ENCODE data around the gene LMTK3. TPM values are rescaled to one million over a fixed set of nuclear protein-coding genes. Genes with fewer than 3 reads are reported as not detected.

Gene LMTK3
- polyA plus RNA-seq, 1 donor (not counting 4 experiments of a cell fraction or from before 2014, with no cell fraction given) = 0.51 TPM

DNA sequence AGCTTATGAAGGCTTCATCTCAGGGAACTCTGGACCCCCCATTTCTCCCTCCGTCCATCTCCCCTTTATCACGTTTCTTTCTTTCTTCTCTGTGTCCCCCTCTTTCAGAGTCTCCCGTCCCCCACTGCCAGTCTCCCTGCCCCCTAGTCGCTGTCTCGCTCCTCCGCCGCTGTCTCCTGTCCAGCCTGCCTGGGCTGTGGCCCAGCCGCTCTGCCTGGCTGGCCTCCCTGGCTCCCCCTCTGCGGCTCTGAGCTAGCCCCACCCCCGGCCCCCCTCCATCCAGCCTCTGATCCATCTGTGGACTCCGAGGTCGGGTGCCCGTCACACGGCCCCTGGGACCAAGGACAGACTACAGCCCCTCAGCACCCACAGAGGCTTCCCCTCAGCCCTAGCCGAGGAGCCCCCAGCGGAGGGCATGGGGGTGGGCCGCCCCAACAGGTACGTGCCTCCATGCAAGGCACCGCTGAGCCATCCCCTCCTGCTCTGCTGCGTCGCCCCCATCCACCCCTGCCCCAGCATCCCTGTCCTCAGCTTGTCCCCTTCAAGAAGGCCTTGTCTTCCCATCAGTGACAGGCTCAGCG is 57.4 kb downstream of the LMTK3 start:
- no peak for DNase-seq (ENCODE audit: low read depth, low spot score)
- Histone ChIP-seq H3K79me2 (ENCODE audit: control insufficient read depth, insufficient read depth, low read length) (peaks cover 23% of the 10 kb centered on the region), H3K36me3 (ENCODE audit: control insufficient read depth in 2 of 2, extremely low read depth in 1 of 2, insufficient read depth in 2 of 2, low read length in 2 of 2) (peaks cover 41 to 50% of the 10 kb centered on the region in 2 experiments), H3K4me2 (ENCODE audit: control insufficient read depth, extremely low read depth, insufficient read depth, low read depth, low read length) (no peak overlapping the region), H3K9me1 (ENCODE audit: control insufficient read depth, extremely low read depth, insufficient read depth, low read length) (no peaks in the 10 kb centered on the region), H2AFZ (ENCODE audit: control insufficient read depth, low read length) (no peak overlapping the region), H3K27ac (ENCODE audit: control insufficient read depth, insufficient read depth, low read length) (no peak overlapping the region), H3K4me1 (ENCODE audit: control insufficient read depth, extremely low read depth, insufficient read depth, low read length) (no peaks in the 10 kb centered on the region), H3K4me3 (ENCODE audit: control insufficient read depth in 2 of 3, extremely low read depth in 1 of 3, insufficient read depth in 2 of 3, low read depth in 1 of 3, low read length in 3 of 3) (no peak overlapping the region), H3K9me3 (ENCODE audit: control insufficient read depth, low read depth, low read length) (no peaks in the 10 kb centered on the region), H3K9ac (ENCODE audit: control insufficient read depth, extremely low read depth, insufficient read depth, low read length) (no peak overlapping the region), H4K20me1 (ENCODE audit: control insufficient read depth, extremely low read depth, insufficient read depth, low read length) (peaks cover 3% of the 10 kb centered on the region), H3K27me3 (ENCODE audit: control insufficient read depth, extremely low read depth, insufficient read depth, low read length) (no peaks in the 10 kb centered on the region)
- dilution Hi-C loops (cut with MboI; ENCODE audit: extremely low pct_ligation_motif_present, low sequenced_read_pairs) = no loop called here
- TF ChIP-seq EZH2 (IDR thresholded peaks at IDR 0.05; ENCODE audit: low read length) (no peak), CTCF (optimal IDR thresholded peaks at IDR 0.05 in 1 of 3, IDR thresholded peaks at IDR 0.05 in 1 of 3, conservative IDR thresholded peaks at IDR 0.05 in 1 of 3; ENCODE audit: extremely low read depth in 1 of 3, insufficient read depth in 2 of 3, low read length in 3 of 3) (no peak)
- no peak for FAIRE-seq

- H3K4me3 ChIP-seq (ENCODE audit: control insufficient read depth in 2 of 3, extremely low read depth in 1 of 3, insufficient read depth in 2 of 3, low read depth in 1 of 3, low read length in 3 of 3) = no peak overlapping the region
- H3K4me2 ChIP-seq (ENCODE audit: control insufficient read depth, extremely low read depth, insufficient read depth, low read depth, low read length) = no peak overlapping the region
- H3K9me3 ChIP-seq (ENCODE audit: control insufficient read depth, low read depth, low read length) = no peaks in the 10 kb centered on the region
- H4K20me1 ChIP-seq (ENCODE audit: control insufficient read depth, extremely low read depth, insufficient read depth, low read length) = peaks cover 3% of the 10 kb centered on the region
- H2AFZ ChIP-seq (ENCODE audit: control insufficient read depth, low read length) = no peak overlapping the region
- DNase-seq (ENCODE audit: low read depth, low spot score) = no peak
- FAIRE-seq = no peak
- TF ChIP-seq EZH2 (IDR thresholded peaks at IDR 0.05; ENCODE audit: low read length) (no peak), CTCF (optimal IDR thresholded peaks at IDR 0.05 in 1 of 3, IDR thresholded peaks at IDR 0.05 in 1 of 3, conservative IDR thresholded peaks at IDR 0.05 in 1 of 3; ENCODE audit: extremely low read depth in 1 of 3, insufficient read depth in 2 of 3, low read length in 3 of 3) (no peak)
- no peaks in the 10 kb centered on the region for H3K27me3 ChIP-seq (ENCODE audit: control insufficient read depth, extremely low read depth, insufficient read depth, low read length)
- H3K9me1 ChIP-seq (ENCODE audit: control insufficient read depth, extremely low read depth, insufficient read depth, low read length) = no peaks in the 10 kb centered on the region
- peaks cover 48 to 59% of the 10 kb centered on the region in 2 experiments for H3K36me3 ChIP-seq (ENCODE audit: control insufficient read depth in 2 of 2, extremely low read depth in 1 of 2, insufficient read depth in 2 of 2, low read length in 2 of 2)
- peaks cover 30% of the 10 kb centered on the region for H3K79me2 ChIP-seq (ENCODE audit: control insufficient read depth, insufficient read depth, low read length)
- dilution Hi-C loops (cut with MboI; ENCODE audit: extremely low pct_ligation_motif_present, low sequenced_read_pairs) = no loop called here
- H3K9ac ChIP-seq (ENCODE audit: control insufficient read depth, extremely low read depth, insufficient read depth, low read length) = no peak overlapping the region
- no peak overlapping the region for H3K27ac ChIP-seq (ENCODE audit: control insufficient read depth, insufficient read depth, low read length)
- H3K4me1 ChIP-seq (ENCODE audit: control insufficient read depth, extremely low read depth, insufficient read depth, low read length) = no peaks in the 10 kb centered on the region
Observed at GRCh38 chr19:48452289-48453190, 59.1 kb downstream of the LMTK3 start.

All from keratinocyte (primary cell).